Uterus (tissue), 2 donors: ENCODE results near the gene EMP2.

Experiments
- CTCF ChIP-seq, 4 experiments: fragments of 200-600 bp in 2 of 4; fragments of 450-650 bp in 2 of 4; sonication (generic) in 2 of 4; IDR thresholded peaks; one replicate each; pipeline ENCODE4 v1.5.1; 2016 to 2019; ENCODE audit warnings: antibody characterized with exemption in 4 of 4, mild to moderate bottlenecking in 2 of 4, moderate library complexity in 1 of 4
- POLR2A ChIP-seq, 2 donors: fragments of 450-650 bp; IDR thresholded peaks; one replicate each; pipeline ENCODE4 v1.6.1; 2016; ENCODE audit warnings: antibody characterized with exemption in 2 of 2, mild to moderate bottlenecking in 1 of 2, moderate library complexity in 1 of 2

DNA sequence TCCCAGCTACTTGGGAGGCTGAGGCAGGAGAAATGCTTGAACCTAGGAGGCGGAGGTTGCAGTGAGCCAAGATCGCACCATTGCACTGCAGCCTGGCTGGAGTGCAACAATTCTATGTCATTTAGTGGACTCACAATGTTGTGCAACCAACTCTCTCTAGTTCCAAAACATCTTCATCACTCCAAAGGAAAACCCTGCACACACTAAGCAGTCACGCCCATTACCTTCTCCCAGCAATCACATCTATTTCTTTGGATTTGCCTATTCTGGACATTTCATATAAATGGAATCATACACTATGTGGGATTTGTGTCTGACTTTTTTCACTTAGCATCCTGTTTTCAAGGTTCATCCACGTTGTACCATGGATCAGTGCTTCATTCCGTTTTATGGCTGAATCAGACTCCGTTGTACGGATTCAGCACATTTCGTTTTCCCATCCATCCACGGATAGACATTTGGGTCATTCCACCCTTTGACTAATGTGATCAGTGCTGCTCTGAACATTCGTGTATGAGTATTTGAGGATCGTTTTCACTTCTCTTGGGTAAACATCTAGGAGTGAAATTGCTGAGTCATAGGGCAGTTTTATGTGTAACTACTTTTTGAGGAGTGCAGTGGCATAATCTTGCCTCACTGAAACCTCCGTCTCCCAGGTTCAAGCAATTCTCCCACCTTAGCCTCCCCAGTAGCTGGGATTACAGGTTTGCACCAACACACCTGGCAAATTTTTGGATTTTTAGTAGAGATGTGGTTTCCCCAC lies 45.4 kb upstream of the EMP2 start:
- no peak for TF ChIP-seq CTCF (IDR thresholded peaks at IDR 0.05)
- TF ChIP-seq POLR2A (IDR thresholded peaks at IDR 0.05): no peak
